MV-4-11 (cell line): ENCODE measurements around the gene BOLA1.
"Not testable (repeated sequence)": the region's sequence is repeated elsewhere in the genome, so short reads cannot be mapped to it uniquely, and the experiment has no call there.

Experiments
- DNase-seq: peaks from one replicate; lab custom pipeline; 2025; lab: John Stamatoyannopoulos, UW

Gene BOLA1

GRCh38 chr1:149887196-149887455 lies 12.2 kb upstream of the BOLA1 start:
- DNase-seq: not testable (repeated sequence)

- peak; percentile 100 for DNase-seq
Measured at GRCh38 chr1:149887456-149888246, 11.7 kb upstream of the BOLA1 start.

GRCh38 chr1:149888247-149888998 lies 10.9 kb upstream of the BOLA1 start:
- peak; percentile 100 for DNase-seq

- DNase-seq: no peak
Measured at GRCh38 chr1:149888999-149889289, 10.4 kb upstream of the BOLA1 start.

GRCh38 chr1:149896575-149896974 lies 2.8 kb upstream of the BOLA1 start:
- no peak for DNase-seq

GRCh38 chr1:149903836-149904491 lies 4.6 kb downstream of the BOLA1 start:
- no peak for DNase-seq

- DNase-seq: no peak
Measured at GRCh38 chr1:149906570-149907075, 7.3 kb downstream of the BOLA1 start.

GRCh38 chr1:149914545-149914944 lies 15.2 kb downstream of the BOLA1 start:
- no peak for DNase-seq

GRCh38 chr1:149915429-149916192 lies 16.2 kb downstream of the BOLA1 start:
- peak; percentile 17 for DNase-seq

- peak; percentile 62 for DNase-seq
Measured at GRCh38 chr1:149916193-149916897, 17.0 kb downstream of the BOLA1 start.

- DNase-seq: no peak
Measured at GRCh38 chr1:149916898-149917252, 17.5 kb downstream of the BOLA1 start.

- no peak for DNase-seq
Measured at GRCh38 chr1:149917571-149918144, 18.3 kb downstream of the BOLA1 start, which contains the start of gene SV2A. Gene SV2A, minus strand, starts transcription at chr1:149917844. Its CDS starts 4,004 bp downstream, at chr1:149913840.

- no peak for DNase-seq
Measured at GRCh38 chr1:149923626-149924025, 24.3 kb downstream of the BOLA1 start.

GRCh38 chr1:149925345-149925744 lies 26.0 kb downstream of the BOLA1 start:
- no peak for DNase-seq

GRCh38 chr1:149925751-149926150 lies 26.4 kb downstream of the BOLA1 start:
- no peak for DNase-seq

- no peak for DNase-seq
Measured at GRCh38 chr1:149926296-149926695, 26.9 kb downstream of the BOLA1 start.

GRCh38 chr1:149927056-149927562 lies 27.7 kb downstream of the BOLA1 start:
- no peak for DNase-seq

GRCh38 chr1:149927563-149928400 lies 28.4 kb downstream of the BOLA1 start, which contains the start of gene SF3B4:
Gene SF3B4, minus strand, starts transcription at chr1:149927803. Its CDS starts 44 bp downstream, at chr1:149927759.
- peak; percentile 93 for DNase-seq

GRCh38 chr1:149928401-149928724 lies 29.0 kb downstream of the BOLA1 start:
- DNase-seq: peak; percentile 40

- DNase-seq: no peak
Measured at GRCh38 chr1:149929856-149930255, 30.5 kb downstream of the BOLA1 start.
